Skeletal muscle tissue (tissue), 4 donors: Measurements from ENCODE around the gene MAGI1. TPM values are rescaled to one million over a fixed set of nuclear protein-coding genes. Genes with fewer than 3 reads are reported as not detected.

Source experiments
- H3K27ac ChIP-seq: one replicate; pipeline ENCODE4 v1.7.0; 2013; ENCODE audit warnings: mild to moderate bottlenecking, low read depth, low read length, inconsistent platforms
- H3K27me3 ChIP-seq, 3 donors: one replicate each; pipeline ENCODE4 v1.7.0; 2013; ENCODE audit warnings: low read length in 3 of 3; ENCODE audit not compliant: control insufficient read depth in 3 of 3, insufficient read depth in 3 of 3
- H3K36me3 ChIP-seq, 3 donors: one replicate each; pipeline ENCODE4 v1.7.0; 2013; ENCODE audit warnings: low read length in 3 of 3; ENCODE audit not compliant: control insufficient read depth in 3 of 3, insufficient read depth in 3 of 3
- H3K4me1 ChIP-seq, 3 donors: one replicate each; pipeline ENCODE4 v1.7.0; 2013; ENCODE audit warnings: low read length in 3 of 3, mild to moderate bottlenecking in 3 of 3; ENCODE audit not compliant: control insufficient read depth in 3 of 3, insufficient read depth in 3 of 3
- H3K4me3 ChIP-seq, 3 donors: one replicate each; pipeline ENCODE4 v1.7.0; 2013; ENCODE audit warnings: low read length in 3 of 3
- H3K9ac ChIP-seq, 3 donors: one replicate each; pipeline ENCODE4 v1.7.0; 2013; ENCODE audit warnings: low read length in 3 of 3, mild to moderate bottlenecking in 3 of 3, moderate library complexity in 2 of 3, low read depth in 1 of 3
- H3K9me3 ChIP-seq, 3 donors: one replicate each; pipeline ENCODE4 v1.7.0; 2013; ENCODE audit warnings: low read length in 3 of 3; ENCODE audit not compliant: control insufficient read depth in 3 of 3
- total RNA-seq: library from RNA; depleted of rRNA; stranded (reverse); fragments of >200 nt; gene quantifications from one replicate; pipeline ENCODE4 v1.2.3, GENCODE V29; 2014
- donor health status: Osteomylitis.

Gene MAGI1
- total RNA-seq, 1 donor from 2014 or later, result 23.5 TPM

- no peaks in the 10 kb centered on the region for H3K9me3 ChIP-seq
- H3K9ac ChIP-seq, result no peak overlapping the region
- H3K36me3 ChIP-seq, result no peaks in the 10 kb centered on the region
- H3K4me1 ChIP-seq, result peaks cover 3 to 15% (median 11%) of the 10 kb centered on the region in 3 donors
- H3K27ac ChIP-seq, result no peak overlapping the region
- H3K4me3 ChIP-seq, result no peak overlapping the region
- H3K27me3 ChIP-seq, result no peaks in the 10 kb centered on the region
These were observed 21.6 kb downstream of the MAGI1 start for GRCh38 chr3:66017084-66017483.

DNA sequence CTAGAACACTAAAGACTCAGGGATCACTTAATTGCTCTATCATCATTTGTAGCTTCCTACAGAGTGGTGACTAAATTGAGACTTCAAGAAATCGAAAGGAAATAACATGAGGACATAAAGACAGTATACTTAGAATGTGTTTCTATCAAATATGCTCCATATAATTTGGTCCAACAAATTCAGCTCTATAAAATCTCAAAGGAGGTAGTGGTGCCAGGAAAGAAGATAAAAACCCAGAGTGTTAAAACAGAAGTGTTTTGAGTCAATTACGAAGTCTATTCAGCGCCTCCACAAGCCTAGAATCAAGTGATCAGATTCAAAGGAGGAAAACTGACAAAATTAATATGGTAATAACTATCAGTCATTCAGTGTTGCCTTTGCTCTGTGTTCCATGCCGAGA lies 22.9 kb downstream of the MAGI1 start:
- H3K36me3 ChIP-seq, result no peaks in the 10 kb centered on the region

DNA sequence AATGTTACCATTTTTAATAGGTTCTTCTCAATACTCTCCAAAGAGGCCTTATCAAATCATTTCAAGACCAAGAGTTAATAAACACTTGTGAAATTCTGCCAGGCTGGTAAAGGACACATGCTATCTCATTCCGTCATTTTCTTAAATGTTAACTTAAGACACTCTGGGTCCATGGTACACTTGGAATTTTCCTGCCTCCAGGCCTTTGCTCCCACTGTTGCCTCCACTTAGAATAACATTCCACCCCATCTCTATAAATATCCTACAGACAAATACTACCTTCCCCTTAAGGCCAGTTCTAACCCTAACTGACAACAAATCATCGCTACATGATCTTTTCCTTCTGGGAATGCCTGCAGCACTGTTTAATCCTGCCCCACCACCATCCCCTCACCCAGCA lies 24.1 kb downstream of the MAGI1 start:
- Histone ChIP-seq H3K27ac (no peak overlapping the region), H3K4me1 (peaks cover 4 to 9% (median 7%) of the 10 kb centered on the region in 3 donors), H3K36me3 (no peaks in the 10 kb centered on the region), H3K4me3 (no peak overlapping the region), H3K27me3 (no peaks in the 10 kb centered on the region), H3K9ac (no peak overlapping the region), H3K9me3 (no peaks in the 10 kb centered on the region)

More for the DNA sequence above, 22.9 kb downstream of the MAGI1 start:
- peaks cover 0 to 9% (median 7%) of the 10 kb centered on the region in 3 donors for H3K4me1 ChIP-seq
- H3K9ac ChIP-seq, result no peak overlapping the region
- no peak overlapping the region for H3K27ac ChIP-seq
- no peaks in the 10 kb centered on the region for H3K9me3 ChIP-seq
- H3K4me3 ChIP-seq, result no peak overlapping the region
- no peaks in the 10 kb centered on the region for H3K27me3 ChIP-seq

DNA sequence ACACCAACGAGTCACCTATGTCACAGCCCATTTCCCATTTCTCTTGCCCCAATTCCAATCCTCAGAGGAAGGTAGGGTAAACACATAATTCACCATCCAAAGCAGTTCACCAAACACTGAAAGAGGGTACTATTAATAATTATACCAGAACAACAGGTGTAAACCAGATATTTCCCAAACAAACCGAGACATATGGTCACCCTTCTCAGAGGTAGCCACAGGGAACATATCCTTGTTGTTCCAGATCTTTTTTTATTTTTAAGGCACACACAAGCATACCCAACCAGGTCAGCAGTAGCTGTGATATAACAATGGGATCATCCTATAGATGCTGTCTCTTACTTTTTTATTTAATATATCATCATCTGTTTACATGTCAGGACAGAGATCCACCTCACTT lies 24.7 kb downstream of the MAGI1 start:
- H3K4me3 ChIP-seq, result no peak overlapping the region
- H3K9me3 ChIP-seq, result no peaks in the 10 kb centered on the region
- peaks cover 4 to 9% (median 7%) of the 10 kb centered on the region in 3 donors for H3K4me1 ChIP-seq
- no peak overlapping the region for H3K27ac ChIP-seq
- H3K27me3 ChIP-seq, result no peaks in the 10 kb centered on the region
- H3K9ac ChIP-seq, result no peak overlapping the region
- no peaks in the 10 kb centered on the region for H3K36me3 ChIP-seq

DNA sequence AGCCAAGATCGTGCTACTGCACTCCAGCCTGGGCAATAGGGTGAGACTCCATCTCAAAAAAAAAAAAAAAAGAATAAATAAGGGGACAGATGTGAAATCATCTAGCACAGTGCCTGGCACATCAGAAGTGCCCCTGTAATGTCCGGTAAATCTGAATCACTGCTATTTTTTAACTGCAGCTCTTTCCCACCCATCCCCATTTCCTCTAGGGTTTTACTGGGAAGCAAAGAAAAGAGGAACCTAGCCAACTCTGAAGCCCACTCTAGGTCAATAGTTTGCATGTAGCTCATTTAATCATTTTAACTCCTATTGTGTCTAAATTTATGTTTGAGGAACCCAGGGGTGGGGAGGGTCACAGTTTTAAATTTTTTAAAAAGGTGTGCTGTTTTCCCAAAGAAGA lies 26.0 kb downstream of the MAGI1 start:
- peaks cover 4 to 9% (median 7%) of the 10 kb centered on the region in 3 donors for H3K4me1 ChIP-seq
- no peak overlapping the region for H3K9ac ChIP-seq
- H3K27ac ChIP-seq, result no peak overlapping the region

GRCh38 chr3:66010739-66011655 lies 27.7 kb downstream of the MAGI1 start:
- H3K9ac ChIP-seq, result no peak overlapping the region
- no peak overlapping the region for H3K4me3 ChIP-seq
- H3K27me3 ChIP-seq, result no peaks in the 10 kb centered on the region
- H3K27ac ChIP-seq, result no peak overlapping the region
- H3K36me3 ChIP-seq, result no peaks in the 10 kb centered on the region
- no peaks in the 10 kb centered on the region for H3K9me3 ChIP-seq
- H3K4me1 ChIP-seq, result peaks cover 0 to 4% (median 4%) of the 10 kb centered on the region in 3 donors

More for the DNA sequence above, 26.0 kb downstream of the MAGI1 start:
- Histone ChIP-seq H3K36me3 (no peaks in the 10 kb centered on the region), H3K27me3 (no peaks in the 10 kb centered on the region), H3K4me3 (no peak overlapping the region), H3K9me3 (no peaks in the 10 kb centered on the region)

DNA sequence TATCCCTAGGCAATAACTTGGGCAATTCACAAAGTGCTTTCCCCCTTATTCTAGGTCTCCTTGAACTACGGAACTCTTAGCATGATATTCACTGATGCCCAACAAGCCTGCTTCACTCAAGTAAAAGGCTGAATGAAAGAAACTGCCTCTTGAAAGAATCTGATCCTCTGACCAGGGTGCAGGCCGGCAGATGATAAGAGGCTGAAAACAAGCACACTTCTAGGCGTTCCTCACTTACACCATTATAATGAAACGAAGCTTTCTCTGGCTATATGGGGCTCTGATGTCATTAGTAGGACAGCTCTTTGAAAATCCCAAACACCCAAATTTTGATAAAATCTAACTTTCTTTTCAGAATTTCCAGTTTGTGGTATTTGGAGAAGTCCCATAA lies 28.4 kb downstream of the MAGI1 start:
- no peaks in the 10 kb centered on the region for H3K36me3 ChIP-seq
- no peak overlapping the region for H3K27ac ChIP-seq
- no peak overlapping the region for H3K4me3 ChIP-seq
- peaks cover 0 to 4% (median 4%) of the 10 kb centered on the region in 3 donors for H3K4me1 ChIP-seq
- H3K9ac ChIP-seq, result no peak overlapping the region
- no peaks in the 10 kb centered on the region for H3K27me3 ChIP-seq
- H3K9me3 ChIP-seq, result no peaks in the 10 kb centered on the region

GRCh38 chr3:66004244-66004643 lies 34.5 kb downstream of the MAGI1 start:
- Histone ChIP-seq H3K27ac (no peak overlapping the region), H3K36me3 (no peaks in the 10 kb centered on the region), H3K9me3 (no peaks in the 10 kb centered on the region), H3K27me3 (no peaks in the 10 kb centered on the region), H3K4me3 (no peak overlapping the region), H3K4me1 (peaks cover 0 to 5% (median 3%) of the 10 kb centered on the region in 3 donors), H3K9ac (no peak overlapping the region)

DNA sequence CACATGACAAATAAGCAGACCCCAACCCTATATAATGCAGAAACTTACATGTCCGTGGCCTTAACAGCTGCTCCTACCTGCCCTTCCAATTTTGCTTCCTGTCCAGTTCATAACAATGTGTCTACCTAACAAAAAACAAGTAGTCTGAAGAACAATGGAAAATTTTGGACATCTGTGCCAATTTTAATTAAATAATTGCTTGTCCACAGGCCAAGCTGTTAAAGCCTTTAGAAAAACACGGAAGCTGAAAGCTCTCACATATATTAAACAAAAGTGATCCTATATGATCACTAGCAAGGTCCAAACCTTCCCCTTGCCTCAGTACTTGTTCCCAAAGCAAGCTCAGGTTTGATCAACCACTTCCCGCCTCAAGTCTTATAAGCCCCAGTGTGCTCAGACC lies 37.1 kb downstream of the MAGI1 start:
- Histone ChIP-seq H3K36me3 (no peaks in the 10 kb centered on the region), H3K27ac (no peak overlapping the region), H3K9ac (no peak overlapping the region), H3K9me3 (no peaks in the 10 kb centered on the region), H3K4me1 (peaks cover 3 to 5% (median 4%) of the 10 kb centered on the region in 3 donors), H3K27me3 (no peaks in the 10 kb centered on the region), H3K4me3 (no peak overlapping the region)

DNA sequence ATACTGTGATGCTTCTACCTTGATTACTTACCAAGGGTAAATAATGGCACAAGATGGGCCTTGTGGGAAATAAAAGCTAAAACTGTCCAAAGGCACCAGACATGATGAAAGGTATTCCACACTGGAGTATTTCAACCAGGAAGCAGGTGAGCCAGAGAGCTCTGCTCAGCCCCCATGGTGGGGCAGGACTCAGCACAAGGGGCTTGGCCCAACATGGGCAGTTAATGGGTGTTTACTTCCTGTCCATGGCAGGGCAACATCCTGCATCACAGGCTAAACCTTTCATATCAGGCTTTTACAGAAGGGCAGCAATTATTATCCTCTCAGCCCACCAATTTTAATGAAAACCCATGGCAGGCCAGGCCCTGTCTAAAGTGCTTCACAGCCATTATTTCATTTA lies 38.2 kb downstream of the MAGI1 start:
- Histone ChIP-seq H3K4me1 (peaks cover 3 to 5% (median 4%) of the 10 kb centered on the region in 3 donors), H3K27ac (no peak overlapping the region), H3K9ac (no peak overlapping the region), H3K4me3 (no peak overlapping the region), H3K36me3 (no peaks in the 10 kb centered on the region), H3K27me3 (no peaks in the 10 kb centered on the region), H3K9me3 (no peaks in the 10 kb centered on the region)
